C4-2B (cell line): ENCODE results near the gene HAPLN2.
A peak's percentile ranks its signal among the peaks of the same experiment; 100 is the strongest.

Experiments
- CTCF ChIP-seq: fragments of 450-650 bp; conservative IDR thresholded peaks from 2 replicates; pipeline ENCODE4 v1.5.1; 2017; ENCODE audit warnings: mild to moderate bottlenecking
- ZFX ChIP-seq: fragments of 450-650 bp; IDR thresholded peaks from 2 replicates; pipeline ENCODE4 v1.6.1; 2017

GRCh38 chr1:156657741-156658319, 38.6 kb downstream of the HAPLN2 start:
- peak; percentile 79 for TF ChIP-seq CTCF
- no peak for TF ChIP-seq ZFX
